AG20443 (cell line): ENCODE results near the gene PFKM.
A peak's percentile ranks its signal among the peaks of the same experiment; 100 is the strongest.

ENCODE experiments used
- DNase-seq: peaks from one replicate; pipeline ENCODE4 v3.0.0; 2012; ENCODE audit warnings: low spot score, mixed read lengths

PFKM gene

DNA sequence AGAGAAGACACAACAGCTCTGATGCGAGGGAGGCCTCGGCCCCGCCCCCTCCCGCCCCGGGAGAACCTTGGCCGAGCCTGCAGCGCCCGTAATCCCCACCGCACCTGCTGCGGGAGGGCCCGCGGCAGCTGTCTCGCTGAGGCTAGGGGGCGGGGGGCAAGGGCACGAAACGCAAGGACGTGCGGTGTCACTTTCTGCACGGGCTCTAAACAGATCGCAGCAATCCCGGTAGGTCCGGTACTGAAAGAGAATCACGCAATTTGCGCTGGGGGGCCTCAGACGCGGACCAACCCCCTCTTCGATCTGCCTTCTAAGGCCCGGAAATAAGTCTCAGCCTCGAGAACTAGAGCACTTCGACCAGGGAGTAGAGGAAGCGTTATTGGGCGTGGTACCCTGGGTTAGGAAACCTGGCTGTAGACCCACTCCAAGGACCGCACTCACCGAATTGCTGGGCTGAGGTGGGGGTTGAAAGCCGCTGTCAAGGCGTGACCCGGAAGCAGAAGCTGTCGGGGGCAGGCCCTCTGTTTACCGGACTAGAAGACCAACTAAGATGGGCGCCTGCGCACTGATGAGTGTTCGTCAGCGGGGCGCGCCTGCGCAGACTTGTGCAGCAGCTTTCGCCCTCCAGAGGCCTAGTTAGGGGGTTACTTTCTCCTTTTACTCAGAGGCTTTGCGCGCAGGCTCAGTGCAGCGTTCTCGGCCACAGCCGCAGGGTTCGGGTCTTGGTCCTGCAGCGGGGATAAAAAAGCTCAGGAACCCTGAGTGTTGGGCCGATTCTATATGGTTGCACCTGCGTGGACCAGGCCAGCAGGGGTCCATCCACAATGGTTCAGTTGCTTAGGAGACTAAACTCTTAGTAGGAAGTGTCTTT is 38.1 kb downstream of the PFKM start, which contains the start of gene ASB8:
Gene ASB8 (minus strand): TSS at position 498 of the 871 bp plus-strand sequence. CDS start 4,019 bp downstream, outside the sequence.
- DNase-seq, result peak; percentile 99

DNA sequence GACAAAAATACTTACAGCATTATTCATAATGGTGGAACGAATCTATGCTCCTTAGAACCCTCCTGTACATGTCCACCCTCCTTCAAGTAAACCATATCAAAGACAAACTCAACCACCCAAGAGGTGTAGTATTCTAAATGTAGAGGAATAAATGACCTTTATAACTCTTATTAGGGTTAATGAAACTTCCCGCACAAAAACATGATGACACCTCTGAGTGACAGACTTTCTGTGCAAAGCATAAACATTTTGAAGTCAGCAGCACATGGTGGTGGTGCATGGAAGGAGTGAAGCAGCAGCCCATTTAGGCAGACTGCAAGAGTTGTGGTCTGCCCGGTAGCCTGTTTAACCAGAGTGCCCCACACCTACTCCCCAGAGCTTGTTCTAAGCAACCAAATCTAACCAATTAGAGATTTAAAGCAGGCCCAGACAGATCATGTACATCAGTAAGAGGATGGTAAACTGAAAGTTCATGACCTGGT is 38.8 kb downstream of the PFKM start:
- DNase-seq, result no peak

DNA sequence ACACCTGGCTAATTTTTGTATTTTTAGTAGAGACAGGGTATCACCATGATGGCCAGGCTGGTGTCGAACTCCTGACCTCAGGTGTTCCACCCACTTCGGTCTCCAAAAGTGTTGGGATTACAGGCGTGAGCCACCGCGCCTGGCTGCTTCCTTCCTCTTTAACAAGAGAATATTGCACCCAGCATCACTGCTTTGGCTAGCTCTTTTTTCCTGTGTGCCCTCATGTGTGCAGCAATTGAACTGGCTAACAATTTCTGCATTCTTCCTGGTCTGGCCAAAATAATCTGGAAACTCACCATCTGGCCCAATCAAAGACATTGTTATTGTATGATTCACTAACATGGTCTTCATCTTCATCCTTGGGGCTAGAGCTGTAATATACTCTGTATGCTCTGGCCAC is 40.9 kb downstream of the PFKM start:
- no peak for DNase-seq

DNA sequence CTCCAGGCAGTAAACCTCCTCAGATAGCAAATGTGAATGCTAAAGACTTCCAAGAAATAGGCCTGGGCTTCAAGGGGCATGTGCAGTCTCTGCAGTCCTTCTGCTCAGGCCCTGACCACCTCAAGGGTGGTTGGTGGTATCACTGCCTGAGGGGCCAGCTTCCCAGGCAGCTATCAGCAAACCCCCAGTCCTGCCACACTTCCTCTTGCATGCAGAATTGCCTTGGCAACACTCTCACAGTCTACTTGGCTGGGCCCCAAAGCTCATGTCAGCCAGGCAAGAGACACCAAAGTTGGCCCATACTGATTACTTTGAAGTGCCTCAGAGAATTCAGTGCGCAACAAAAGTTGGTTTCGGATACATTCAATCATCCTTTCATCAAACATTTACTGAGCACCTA is 41.6 kb downstream of the PFKM start:
- DNase-seq, result no peak

DNA sequence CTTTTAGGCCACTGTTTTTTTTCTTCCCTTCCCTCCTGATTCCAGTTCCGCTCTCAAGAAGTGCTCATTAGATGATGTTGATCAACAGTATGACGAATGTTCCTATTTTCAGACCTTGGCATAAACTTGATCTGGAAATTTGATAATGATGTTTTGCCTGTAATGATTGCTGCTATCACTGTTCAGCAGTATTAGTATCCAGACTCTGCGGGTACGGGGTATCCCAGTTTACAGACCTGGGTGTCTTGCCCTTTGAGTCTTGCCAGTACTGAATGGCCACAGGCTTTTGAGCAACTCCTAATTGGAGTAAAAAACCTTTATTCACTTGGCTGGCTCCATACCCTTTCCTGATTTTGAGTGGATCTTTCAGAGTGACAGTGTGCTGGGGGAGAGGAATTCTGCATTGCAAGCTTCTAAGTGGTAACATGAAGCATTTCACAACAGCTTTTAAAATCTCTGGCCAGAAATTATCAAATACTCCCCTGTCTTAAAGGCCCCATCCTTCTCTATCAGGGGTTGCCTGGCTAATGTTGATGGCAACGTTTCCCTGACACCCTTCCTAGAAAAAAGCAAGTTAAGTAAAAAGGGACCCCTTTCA is 44.1 kb downstream of the PFKM start:
- DNase-seq, result no peak

DNA sequence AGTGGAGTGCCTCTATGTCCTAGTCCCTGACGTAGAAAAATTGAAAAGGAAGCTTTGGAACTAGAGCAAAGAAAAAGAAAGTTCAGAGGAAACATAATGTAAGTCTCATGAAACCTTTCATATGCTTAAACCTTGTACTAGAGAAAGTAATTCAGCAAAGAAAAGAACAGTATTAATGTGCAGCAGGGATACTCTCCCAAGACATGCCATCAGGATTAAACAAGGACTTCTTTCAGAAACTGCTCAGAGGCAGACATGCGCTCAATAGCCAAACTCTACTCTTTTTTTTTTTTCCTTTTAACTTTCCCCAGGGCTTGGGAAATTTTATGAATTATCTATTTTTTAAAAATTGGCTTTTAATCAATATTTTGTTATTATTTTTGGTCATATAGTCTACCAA is 45.3 kb downstream of the PFKM start:
- DNase-seq, result no peak

DNA sequence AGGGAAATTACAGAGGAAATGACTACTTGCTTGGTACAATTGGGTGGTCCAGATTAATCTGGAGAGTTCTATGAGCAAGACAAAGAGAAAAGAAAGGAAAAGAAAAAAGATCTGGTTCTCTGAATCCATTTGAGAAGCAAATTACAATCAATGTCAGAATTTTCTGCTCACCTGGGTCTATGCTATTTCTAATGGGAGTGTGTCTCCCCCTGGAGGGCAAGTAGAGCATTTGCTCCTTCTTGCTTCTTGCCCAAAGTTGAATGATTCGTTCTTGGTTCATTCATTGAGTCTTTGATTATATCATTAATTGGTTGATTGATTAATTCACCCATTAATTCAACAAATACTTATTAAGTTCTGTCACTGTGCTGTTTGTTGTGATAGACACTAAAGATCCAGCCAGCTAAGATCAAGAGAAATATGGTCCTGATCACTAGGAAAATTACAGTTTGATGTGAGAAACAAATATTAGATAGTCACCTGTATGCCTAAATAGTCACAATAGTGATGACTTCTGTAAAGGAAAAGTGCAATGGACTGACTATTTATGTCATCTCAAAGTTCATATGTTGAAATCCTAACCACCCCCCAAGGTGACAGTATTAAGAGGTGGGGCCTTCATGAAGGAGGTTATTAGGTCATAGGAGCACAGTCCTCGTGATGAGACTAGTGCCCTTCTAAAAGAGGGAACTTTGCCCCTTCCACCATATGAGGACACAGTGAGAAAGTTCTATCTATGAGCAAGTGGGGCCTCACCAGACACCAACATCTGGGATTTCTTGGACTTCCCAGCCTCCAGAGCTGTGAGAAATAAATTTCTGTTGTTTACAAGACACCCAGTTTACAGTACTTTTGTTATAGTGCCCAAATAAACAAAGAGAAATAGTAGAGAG is 46.2 kb downstream of the PFKM start:
- peak; percentile 59 for DNase-seq

DNA sequence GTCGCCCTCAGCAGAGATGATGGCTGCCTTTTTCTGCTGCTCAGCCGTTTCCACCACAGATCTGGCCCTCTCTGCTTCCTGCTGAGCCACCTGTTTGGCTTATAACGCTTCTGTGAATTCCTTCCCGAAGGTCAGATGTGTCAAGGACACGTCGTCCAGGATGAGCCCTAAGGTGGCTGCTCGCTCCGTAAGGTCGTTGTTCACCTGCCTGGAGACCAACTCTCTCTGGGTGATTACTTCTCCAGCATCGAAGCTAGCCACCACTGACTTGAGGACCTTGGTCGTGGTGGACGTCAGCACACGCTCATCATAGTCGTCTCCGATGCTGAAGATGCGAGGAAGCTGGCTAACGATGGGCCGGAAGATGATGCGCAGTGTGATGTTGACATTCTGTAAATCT is 49.8 kb downstream of the PFKM start:
- no peak for DNase-seq

DNA sequence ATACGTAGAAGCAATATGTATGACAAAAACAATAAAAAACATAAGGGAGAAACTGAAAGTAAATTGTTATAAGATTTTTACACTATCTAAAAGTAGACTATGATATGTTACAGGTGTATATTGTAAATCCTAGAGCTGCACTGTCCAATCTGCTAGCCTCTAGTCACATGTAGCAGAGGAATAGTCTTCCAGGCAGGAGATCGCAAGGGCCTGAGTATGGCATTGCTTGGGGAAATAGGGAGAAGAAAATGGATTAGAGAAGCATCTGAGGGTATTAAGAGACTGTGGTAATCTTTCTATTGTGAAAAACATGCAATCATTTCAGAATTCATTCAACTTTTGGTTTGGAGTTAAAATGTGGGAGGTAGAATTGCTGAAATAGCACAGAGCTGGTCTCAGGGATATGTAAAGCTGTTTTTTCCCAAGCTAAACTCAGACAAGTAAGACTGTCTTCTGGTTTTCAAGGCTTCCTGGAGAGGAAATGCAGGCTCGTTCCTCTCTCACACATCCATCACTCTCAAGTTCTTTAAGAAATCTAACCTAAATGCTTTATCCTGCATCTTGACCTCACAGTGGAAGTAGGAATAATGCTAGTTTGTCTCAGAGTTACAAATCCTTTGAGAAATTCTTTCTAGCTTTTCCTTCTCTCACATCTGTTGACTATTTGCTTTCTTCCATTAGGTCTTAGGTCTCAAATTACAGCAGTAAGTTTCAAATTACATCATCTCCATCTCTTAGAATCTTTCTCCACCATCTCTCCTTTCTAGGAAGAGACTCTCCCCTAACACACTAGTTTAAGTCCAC is 56.7 kb downstream of the PFKM start:
- DNase-seq, result peak; percentile 21

DNA sequence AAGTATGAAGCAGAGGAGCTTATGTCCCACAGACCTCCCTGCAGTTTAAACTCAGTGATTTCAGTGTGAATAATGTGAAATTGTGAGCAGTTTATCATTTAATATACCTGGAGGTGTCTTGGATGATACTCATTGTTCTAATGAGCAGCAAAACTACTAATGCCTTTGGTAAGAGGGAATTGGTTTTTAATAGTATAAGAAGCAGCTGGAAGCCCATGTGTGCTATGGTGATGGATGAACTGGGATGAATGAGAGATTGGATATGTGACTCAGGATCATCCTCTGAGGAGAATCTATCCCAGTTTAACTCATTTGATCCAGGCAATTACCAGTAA is 57.2 kb downstream of the PFKM start:
- no peak for DNase-seq

DNA sequence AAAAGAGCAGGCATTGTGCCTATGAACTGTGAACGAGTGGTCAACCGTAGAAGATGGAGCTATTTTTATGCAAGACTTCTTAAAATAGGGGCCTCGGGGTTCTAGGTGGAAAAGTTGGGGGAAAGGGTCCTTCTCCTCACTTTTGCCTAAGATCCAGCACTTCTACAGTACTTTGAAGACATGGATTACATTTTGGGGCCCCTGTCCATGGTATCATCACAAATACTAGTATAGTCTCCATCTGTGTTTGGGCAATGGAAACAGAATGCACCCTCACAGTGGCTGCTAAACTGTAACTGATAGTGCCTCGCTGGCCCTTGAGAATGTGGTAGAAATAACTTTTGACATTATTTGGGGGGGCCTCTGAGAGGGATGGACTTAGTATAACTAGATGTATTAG is 58.8 kb downstream of the PFKM start:
- no peak for DNase-seq

DNA sequence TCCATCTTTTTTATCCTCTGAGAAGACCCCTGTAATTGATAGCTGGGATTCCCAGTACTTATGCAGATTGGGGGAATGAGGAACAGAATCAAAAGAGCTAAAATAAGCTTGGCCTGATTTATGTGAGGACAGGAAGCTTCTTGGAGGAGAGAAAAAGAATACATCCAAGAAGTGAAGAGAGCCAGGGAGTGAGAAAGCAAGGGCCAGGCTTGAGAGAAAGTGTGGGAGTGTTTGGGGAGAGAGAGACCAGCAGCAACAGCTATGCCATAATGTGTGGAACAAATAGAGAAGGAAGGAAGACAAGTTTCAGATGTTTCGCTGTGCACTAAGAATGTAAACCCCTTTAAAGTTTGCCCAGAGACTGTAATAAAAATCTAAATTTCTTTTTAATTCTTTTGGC is 60.3 kb downstream of the PFKM start:
- no peak for DNase-seq

DNA sequence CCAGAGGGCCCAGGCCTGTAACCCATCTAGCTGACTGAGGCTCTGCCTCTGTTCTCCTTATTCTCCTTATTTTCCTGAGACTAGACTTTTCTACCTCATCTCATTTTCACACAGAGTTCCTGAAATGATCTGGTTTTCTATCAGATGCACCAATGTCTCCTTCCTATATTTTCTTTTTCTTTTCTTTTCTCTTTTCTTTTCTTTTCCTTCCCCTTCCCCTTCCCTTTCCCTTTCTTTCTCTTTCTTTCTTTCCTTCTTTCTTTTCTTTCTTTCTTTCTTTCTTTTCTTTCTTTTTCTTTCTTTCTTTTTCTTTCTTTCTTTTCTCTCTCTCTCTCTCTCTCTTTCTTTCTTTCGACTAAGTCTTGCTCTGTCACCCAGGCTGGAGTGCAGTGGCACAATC is 61.3 kb downstream of the PFKM start:
- DNase-seq, result no peak

DNA sequence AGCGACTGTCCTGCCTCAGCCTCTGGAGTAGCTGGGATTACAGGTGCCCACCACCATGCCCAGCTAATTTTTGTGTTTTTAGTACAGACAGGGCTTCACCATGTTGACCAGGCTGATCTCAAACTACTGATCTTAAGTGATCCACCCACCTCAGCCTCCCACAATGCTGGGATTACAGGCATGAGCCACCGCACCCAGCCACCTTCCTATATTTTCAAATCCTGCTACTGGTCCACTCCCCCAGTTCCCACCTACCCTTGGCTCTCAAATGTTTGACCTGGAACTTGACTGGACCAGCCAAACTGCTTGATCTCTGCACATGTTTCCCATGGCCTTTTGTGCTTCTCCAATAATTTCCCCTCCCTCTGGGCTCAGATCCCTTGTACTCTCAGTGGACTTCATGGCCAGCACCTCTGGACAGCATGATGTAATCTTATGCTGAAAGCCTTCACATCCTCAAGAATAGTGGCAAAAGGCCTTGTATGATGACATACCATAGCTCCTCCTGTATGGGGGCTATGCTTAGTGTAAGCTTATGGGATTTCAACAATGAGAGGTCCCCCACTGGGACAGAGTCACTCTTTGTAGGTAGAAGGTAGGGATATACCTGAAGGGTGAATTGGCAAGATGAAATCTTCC is 61.8 kb downstream of the PFKM start:
- no peak for DNase-seq

DNA sequence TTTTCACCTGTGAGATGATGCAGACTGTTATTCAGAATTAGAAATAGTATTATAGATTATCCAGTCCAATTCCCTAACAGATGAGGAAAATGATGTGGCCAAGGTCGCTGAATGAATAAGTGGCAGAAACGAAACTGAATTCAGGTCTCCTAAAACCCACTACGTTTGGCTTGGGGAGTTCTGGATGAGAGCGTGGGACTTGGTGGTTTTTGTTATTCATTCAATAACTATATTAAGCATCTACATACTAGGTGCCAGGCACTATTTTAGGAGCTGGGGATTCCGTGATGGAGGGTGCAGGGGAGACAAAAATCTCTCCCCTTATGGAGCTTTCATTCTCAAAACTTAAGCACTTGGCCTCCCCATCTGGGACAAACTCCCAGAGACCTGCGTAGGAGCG is 63.5 kb downstream of the PFKM start:
- DNase-seq, result no peak

DNA sequence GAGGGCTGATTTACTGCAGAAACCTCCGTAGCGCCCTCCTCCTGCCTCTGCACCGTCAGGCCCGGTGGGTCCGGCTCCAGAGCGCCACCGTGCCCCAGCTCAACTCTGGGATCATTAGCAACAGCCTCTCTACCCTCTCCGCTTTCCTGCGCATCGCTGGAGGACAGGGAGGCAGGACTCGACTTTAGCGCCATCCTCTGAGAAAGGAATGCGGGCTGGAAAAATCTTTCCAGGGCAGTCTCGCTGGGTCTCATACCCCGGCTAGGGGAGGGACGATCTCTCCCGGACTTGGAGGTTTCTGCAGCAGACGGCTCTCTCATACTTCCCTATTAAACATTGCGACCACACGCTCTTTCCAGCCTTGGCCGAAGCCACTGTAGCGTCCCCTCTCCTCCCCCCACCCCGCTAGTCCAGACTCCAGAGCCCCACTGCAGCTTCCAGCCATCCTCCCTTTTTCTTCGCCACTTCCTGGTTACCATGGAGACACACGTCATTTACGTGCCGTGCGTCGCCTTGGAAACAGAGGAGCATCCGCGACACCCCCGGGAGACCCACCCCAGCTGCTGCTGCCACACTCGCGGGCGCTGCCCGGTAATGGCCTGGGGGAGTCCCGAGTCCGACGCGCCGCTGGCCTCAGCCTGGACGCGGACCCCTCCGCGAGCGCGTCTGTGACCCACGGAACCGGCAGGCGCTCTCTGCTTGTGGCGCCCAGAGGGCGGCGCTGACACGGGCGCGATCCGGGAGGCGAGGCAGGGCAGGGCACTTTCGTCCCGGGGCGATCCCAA is 64.1 kb downstream of the PFKM start, which contains the start of gene CCDC184:
Gene CCDC184 (plus strand): TSS at position 554 of the 785 bp plus-strand sequence. CDS start 479 bp downstream, outside the sequence.
- DNase-seq, result peak; percentile 87

DNA sequence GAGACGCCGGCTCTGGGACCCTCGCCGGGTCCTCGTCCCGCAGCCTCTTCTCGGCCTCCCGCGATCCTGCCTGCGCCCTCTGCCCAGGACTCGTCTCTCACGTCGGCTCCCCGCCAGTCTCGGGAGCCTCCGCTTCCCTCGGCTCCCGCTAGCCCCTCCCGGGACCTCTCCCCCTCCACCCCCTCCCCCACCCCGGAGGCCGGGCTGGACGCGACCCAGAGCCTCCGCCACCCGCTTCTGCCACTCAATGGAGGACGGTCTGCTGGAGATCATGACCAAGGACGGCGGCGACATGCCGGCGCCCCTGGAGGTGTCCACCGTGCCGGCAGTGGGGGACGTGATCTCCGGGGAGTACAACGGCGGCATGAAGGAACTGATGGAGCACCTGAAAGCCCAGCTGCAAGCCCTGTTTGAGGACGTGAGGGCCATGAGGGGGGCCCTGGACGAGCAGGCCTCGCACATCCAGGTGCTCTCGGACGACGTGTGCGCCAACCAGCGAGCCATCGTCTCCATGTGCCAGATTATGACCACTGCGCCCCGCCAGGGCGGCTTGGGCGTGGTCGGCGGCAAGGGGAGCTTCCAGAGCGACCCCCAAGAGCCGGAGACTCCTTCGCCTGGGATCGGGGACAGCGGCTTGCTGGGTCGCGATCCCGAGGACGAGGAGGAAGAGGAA is 64.8 kb downstream of the PFKM start:
- no peak for DNase-seq

DNA sequence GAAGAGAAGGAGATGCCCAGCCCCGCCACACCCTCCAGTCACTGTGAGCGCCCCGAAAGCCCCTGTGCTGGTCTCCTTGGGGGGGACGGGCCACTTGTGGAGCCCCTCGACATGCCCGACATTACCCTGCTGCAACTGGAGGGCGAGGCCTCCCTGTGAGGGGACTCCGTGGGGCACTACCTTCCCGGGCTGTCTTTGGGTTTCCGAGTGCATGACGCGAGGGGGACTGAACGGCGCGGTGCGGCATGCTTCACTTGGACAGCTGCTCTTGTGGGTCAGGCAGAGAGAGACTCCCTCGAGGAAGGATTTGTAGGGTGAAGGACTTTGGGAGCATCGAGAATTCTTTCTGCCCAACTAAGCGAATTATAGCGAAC is 65.4 kb downstream of the PFKM start:
- no peak for DNase-seq

DNA sequence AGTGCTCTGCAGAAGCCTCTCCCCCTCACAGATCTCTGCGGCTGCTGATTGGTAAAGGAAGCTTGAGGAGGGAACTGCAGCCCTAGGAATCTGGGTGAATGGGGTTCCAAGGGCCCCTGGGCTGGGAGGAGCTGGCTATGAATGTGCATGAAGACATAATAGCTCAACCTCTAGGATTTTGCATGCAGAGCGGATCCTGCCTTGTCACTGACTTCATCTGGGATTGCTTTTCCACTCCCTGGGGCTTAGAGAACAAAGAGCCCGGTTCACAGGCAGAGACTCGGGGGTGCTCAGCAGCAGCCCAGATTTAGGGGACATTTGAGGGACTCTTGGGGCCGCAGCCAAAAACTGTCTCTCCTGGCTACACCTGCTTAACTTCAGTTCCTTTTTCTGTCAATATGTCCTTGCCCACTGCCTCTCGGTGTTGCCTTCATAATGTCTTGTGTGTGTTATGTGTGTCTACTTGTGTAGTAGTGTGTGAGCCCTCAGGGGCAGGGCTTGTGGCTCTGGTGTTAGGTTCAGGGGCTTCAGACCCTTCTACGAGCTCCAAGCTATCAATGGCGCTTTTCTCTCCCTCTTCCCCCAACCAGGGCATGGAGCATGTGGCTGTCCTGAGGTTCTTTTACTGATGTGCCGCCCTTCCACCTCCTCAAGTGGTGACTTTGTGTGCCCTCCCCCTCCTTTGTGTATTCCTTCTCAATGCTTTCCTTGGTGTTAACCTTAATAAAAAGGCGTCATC is 66.2 kb downstream of the PFKM start:
- DNase-seq, result no peak
